ENCODE data around the gene ISG15.

Gene ISG15

GRCh38 chr1:1061682-1062345, 48.5 kb downstream of the ISG15 start:
- no peak for ATAC-seq

GRCh38 chr1:1062348-1063163, 49.3 kb downstream of the ISG15 start:
- ATAC-seq, result no peak

- ATAC-seq, result no peak
Measured at GRCh38 chr1:1063261-1063944, 50.1 kb downstream of the ISG15 start.
